HuH-7 (cell line): ENCODE measurements around the gene RINL.

Source experiments
- DNase-seq: peaks from one replicate; pipeline ENCODE4 v3.0.0; 2011; ENCODE audit warnings: low spot score

The RINL gene

DNA sequence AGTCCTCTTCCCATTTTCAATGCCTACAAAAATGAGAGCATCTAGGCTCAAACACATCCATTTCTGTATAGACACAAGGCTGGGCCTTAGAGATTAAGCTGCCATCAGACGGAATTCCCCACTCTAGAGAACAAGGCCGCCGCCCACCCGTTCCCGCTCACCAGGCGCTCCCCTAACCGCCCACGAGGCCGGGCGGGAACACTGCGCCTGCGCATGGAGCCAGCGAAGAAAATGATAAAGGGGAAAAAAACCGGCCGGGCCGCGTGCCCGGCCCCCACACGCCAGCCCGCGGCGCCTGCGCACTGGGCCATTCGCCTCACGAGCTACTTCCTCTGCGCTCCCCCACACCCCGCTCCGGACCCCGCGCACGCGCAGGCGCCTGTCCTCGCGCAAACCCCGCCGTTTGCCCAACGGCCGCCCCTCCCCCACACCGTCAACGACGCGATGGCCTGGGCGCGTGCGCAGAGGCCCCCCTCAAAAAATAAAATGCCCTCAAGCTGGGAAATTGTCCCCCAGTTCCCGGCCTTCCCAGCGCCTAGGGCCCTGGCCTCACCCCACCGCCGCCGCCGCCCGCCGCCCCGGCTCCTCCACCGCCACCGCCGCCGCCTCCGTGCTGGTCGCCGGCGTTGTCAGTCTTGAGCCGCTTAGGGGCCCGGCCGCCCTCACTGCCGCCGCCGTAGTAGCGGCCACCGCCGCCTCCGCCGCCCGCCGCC, 28.8 kb downstream of the RINL start:
- peak; percentile 99 for DNase-seq

GRCh38 chr19:38848299-38849146, 29.6 kb downstream of the RINL start:
- DNase-seq, result no peak

DNA sequence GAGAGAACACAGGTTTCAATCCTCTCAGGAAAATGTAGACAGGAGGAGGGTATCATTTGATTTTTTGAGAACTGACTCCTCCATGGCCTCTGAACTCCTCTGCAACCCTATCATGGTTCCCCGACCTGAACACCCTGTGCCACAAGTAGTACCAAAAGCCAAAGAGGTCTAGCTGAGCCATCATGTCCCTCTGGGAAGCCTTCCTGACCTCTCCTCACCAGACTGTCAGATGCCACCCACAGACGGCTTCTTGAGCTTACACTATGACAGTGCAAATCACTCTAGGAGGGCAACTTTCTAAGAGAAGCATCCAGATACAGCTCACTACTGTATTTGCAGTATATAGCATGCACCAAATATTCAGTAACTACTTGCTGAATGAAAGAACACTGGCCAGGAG, 32.0 kb downstream of the RINL start:
- DNase-seq, result no peak

DNA sequence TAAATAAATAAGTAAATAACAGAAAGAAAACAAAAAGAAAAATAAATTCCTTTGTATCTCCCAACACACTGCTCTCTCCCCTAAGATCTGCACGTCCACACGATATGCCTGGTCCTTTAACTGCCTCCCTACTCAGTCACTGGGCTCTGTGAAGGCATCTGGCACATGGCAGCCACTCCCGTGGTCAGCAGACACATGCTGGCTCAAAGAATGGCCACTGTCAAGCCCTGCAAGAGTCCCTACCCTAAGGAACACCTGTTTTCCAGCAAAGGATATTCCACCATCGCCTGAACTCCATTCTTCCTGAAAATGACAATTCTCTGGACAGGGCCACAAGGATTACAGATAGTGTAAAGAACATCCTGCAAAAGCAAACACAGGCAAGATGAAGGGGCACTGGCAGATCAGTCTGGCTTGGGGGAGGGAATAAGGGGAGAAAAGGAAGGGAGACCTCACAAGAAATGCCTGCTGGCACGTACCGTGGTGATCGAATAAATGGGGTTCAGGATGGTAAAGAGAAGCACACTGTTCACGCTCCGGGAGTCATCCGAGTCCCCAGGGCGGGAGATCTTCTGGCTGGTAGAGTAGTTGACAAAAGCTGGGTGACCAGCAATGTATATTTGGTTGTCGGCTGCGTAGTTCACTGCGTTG, 32.6 kb downstream of the RINL start:
- no peak for DNase-seq

DNA sequence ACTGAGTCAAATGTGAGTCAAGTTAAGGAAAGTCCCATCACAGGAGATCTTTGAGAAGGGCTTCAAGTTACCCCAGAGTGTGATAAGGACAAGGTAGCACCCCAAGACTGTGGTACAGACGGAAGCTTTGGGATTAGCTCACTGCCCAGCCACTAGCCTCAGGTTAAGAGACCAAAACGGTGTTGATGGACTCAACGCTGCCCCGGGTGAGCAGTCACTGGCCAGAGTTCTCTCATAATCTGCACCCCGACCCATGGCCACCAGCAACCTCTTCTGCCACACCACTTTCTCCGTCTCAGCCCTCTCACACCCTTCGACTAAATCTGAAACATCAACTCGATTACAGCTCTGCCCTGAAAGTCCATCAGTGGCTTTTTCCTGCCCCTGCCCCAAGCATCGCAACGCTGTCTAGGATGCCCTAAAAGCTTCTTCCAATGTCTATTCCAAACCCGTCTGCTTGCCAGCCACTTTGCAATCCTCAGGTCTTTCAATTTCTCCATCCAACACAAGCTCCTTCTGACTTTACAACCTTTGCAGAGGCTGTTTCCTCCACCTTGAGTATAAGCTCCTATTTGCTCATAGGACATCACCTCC, 33.9 kb downstream of the RINL start:
- no peak for DNase-seq

DNA sequence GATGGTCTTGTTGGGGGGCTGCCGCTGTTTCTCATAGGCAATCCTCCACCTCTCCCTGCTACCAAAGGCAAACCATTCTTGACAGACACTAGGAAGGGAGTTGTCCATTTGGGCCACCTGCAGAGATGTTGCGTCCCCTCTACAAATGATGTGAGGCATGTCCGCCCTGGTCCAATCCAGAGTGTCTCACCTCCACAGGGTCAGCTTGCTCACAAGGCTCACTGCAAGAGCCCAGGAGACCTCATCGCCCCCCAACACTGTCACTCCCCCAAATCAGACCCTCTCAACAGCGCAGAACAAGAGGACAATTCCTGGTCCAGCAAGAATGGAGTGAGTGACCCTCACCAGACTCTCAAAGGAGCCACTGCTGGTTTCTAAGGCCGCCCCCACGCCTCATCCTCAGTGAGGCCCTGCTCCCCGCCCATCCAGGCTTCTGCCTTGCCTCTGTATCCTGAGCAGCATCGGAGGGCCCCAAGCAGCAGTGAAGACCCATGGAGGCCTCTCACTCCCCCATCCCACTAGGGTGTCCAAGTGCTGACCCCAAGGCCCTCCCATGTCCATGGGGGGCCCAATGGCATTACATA, 34.8 kb downstream of the RINL start:
- no peak for DNase-seq

GRCh38 chr19:38842439-38843174, 35.5 kb downstream of the RINL start:
- DNase-seq, result no peak

DNA sequence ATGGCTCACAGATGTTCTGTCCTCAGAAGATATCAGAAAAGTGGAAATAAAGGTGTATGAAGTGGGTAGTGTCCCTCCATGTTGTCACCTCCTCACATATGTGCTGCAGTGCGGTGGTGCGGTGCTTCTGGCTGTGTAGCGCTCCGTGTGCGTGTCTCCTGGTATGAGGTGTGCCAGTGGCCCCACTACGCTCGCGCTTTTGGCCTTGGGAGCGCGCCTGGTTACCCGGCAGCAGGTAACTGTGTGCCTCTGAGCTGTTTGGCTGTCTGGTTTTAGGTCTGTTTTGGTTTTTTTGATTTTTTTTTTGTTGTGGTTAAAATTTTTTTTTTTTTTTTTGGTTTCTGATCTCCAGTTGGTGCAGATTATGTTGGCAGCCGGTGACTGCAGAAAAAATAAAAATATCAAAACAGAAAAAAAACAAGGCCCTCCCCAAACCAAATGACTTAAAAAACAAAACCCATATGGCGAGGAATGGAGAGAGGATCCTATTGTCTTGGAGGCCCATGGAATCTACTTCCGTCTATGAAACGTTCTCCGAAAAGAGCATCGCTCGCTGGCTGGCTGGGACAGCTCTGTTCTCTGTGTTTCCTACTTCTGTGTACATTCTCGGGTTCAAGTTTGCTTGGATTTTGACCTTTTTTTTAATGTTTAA, 36.2 kb downstream of the RINL start:
- no peak for DNase-seq

DNA sequence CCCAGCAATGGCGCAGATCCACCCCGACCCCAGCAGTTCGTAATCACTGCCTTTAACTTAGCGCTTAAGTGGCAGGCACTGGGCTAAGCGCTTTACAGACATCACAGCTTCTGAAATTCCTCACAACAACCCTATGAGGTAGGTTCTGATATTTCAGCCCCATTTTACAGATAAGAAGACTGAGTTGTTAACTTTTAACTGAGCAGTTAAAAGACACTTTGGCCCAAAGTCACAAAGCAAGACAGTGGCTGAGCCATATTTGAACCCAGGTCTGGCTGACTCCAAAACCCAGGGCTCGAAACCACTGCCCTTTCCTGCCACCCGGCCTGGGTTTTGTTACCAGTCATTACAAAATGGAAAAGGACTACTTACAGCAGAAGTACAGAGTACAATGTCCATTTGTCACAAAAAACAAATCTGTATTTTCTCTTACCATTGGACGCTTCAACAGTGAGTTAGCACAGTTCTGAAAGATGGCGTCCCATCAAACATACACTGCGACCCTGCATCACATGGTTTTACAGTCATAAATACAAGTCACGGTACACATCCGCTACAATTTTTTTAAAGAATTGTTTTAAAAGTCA, 36.8 kb downstream of the RINL start:
- no peak for DNase-seq

DNA sequence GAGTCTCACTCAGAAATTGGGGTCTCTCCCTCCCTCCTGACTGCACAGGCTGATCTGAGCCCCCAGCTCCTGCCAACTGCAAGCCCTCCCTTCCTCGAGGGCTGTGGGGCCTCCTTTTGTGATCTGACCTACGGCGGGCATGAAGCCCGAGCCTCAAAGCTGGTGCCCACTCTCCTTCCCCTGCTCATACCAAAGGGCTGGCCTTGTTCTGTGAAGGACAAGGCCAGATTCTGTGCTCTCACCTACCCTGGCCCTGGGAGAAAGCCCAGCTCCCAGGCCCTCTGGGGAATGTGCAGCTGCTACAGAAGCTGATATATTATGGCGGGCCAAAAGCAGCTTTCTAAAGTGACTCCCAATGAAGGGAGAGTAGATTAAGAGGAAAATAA, 37.5 kb downstream of the RINL start:
- no peak for DNase-seq

- DNase-seq, result no peak
These were observed 38.1 kb downstream of the RINL start for GRCh38 chr19:38839816-38840582.

- no peak for DNase-seq
These were observed 38.9 kb downstream of the RINL start for GRCh38 chr19:38838986-38839761.

GRCh38 chr19:38838208-38838985, 39.7 kb downstream of the RINL start:
- peak; percentile 8 for DNase-seq

DNA sequence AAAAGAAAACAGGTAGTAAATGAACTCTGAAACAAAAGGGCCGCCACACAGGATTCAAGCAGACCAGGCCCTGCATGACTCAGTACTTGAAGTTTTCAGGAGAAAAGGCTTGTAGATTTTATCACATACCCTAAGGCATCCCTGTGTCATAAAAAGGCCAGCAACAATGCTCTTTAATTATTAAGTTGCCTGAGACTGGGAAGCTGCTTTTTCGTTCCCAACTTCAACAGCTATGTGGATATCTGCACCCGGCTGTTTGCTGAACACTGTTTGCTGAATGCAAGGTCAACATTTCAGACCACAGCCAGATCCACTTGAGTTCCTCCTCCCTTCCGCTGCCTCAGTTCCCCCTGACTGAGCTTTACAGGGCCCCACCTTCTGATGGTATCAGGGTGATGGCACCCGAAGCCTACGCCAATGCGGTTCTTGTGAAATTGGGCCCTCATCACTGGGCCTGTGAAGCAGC, 40.4 kb downstream of the RINL start:
- DNase-seq, result peak; percentile 16

- peak; percentile 3 for DNase-seq
These were observed 41.0 kb downstream of the RINL start for GRCh38 chr19:38836983-38837626.

DNA sequence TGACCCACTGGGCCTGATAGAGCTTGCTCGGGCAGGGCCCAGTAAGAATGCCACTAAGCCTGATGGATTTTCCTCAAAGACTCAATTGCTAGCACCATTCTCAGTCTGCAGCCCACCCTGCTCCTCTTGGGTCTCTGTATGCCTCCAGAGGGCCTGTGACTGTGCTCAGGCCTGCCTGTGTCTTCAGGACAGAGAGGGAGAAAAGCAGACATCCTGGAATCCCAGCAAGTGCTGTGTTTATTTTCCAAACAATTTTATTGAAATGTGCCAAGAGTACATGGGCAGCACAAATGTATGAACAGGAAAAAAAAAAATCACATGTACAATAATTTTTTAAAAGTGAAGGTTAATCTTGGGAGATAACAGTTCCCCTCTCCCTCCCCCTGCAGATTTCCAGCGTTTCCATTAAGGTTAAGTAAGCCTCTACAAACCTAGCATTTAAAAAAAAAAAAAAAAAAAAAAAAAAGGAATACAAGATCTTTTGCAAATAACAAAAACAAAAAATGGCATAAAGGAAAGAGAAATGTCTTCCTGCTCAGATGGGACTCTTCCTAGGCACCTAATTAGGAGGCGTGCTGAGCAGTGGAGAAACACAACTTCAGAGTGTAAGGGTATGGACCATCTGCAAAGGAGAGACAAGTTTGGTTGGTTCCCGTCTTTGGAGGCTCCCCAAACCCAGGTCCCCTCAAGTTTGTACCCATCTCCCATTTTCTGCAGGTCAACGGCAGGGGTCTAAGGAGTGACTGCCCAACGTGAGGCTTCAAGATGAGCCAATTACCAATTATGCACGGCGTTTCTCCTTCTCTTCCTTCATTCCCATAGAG, 41.7 kb downstream of the RINL start:
- peak; percentile 4 for DNase-seq

GRCh38 chr19:38834590-38834989, 43.5 kb downstream of the RINL start:
- no peak for DNase-seq
